GM19023 (cell line): ENCODE data around the gene ZFAND3.
"Not testable (repeated sequence)": the region's sequence is repeated elsewhere in the genome, so short reads cannot be mapped to it uniquely, and the experiment has no call there.

Source experiments
- ATAC-seq: cut with Tn5 transposase; IDR thresholded peaks from one replicate; pipeline ENCODE4 v1.9.1; 2021; ENCODE audit warnings: mild to moderate bottlenecking, moderate library complexity; ENCODE audit not compliant: unreplicated experiment

ZFAND3 gene

DNA sequence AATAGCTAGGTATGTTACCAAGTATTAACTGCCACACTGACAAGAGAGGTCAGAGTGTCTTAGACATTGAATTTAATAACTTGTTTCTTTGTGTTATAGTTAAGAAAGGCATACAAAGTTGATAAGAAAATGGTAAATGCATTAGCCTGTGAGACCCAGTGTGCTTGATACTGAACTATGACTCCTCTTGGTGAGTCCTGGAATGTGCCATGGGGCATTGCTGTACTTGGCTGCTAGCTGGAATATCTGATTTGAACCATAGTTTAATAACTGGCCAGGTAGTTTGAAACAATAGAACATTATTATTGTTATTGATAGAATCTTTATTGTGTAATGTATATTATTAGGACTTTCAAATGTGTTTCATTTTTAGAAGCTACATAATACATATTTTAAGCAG lies 70.0 kb downstream of the ZFAND3 start:
- ATAC-seq = no peak

- no peak for ATAC-seq
These were observed 71.5 kb downstream of the ZFAND3 start for GRCh38 chr6:37891072-37891471.

DNA sequence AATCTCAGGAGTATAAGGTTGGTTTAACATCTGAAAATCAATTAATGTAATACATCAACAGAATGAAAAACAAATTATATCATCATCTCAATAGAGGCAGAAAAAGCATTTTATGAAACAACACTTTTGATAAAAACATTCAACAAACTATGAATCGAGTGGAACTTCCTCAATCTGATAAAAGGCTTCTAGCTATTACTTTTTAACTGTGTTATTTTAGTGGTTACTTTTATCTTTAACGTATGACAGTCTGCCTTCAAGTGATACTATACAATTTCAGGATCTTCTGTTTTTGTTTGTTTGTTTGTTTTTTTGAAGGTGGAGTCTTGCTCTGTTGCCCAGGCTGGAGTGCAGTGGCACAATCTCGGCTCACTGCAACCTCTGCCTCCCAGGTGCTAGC lies 73.7 kb downstream of the ZFAND3 start:
- no peak for ATAC-seq

DNA sequence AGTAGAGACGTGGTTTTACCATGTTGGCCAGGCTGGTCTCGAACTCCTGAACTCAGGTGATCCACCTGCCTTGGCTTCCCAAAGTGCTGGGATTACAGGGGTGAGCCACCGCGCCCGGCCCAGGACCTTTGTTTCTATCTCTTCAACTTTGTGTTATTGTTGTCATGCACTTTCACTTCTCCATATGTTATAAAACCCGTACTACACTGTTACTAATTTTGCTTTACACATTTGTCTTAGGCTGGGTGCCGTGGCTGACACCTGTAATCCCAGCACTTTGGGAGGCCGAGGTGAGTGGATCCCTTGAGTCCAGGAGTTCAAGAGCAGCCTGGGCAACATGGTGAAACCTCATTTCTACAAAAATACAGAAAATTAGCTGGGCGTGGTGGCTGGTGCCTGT lies 74.2 kb downstream of the ZFAND3 start:
- ATAC-seq = not testable (repeated sequence)

- no peak for ATAC-seq
These were observed 75.1 kb downstream of the ZFAND3 start for GRCh38 chr6:37894585-37894984.

DNA sequence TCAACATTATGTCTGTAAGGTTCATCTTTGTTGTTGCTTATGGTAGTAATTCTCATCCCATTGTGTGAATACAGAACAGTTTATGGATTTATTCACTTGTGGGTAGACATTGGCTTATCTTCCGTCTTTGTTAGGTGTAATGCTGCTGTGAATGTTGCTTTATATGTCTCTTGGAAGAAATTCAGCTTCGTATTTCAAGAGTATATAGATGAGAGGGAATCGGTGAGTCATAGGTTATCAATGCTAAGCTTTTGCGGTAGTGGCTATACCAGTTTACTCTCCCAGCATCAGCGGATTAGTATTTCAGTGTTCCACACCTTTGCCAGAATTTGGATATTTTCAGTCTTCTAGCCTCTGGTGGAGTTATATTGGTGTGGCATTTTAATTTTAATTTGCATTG lies 77.8 kb downstream of the ZFAND3 start:
- no peak for ATAC-seq

DNA sequence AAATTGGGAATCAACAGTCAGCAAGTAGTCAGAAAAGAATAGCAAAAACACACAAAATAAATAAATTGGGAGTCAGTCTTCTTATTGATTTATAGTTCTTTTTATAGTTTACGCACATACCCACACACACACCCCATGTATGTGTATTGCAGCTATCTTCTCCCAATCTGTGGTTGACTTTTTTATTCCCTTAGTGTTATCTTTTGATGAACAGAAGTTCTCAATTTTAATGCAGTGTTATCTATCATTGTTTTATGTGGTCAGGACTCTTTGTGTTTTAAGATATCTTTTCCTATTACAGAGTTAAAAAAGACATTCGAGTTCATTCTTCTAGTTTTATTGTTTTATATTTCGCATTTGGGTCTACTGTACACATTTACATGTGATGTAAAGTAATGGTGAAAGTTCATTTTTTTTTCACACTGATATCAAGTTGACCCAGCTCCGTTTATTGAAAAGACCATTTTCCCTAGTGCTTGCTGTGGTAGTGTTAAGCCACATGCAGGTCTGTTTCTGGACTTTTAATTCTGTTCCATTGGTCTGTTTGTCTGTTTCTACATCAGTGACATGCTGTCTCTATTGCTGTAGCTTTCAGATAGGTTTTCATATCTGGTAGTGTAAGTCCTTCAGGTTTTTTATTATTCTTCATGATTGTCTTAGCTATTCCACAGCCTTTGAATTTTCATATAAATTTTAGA lies 78.4 kb downstream of the ZFAND3 start:
- ATAC-seq = no peak

DNA sequence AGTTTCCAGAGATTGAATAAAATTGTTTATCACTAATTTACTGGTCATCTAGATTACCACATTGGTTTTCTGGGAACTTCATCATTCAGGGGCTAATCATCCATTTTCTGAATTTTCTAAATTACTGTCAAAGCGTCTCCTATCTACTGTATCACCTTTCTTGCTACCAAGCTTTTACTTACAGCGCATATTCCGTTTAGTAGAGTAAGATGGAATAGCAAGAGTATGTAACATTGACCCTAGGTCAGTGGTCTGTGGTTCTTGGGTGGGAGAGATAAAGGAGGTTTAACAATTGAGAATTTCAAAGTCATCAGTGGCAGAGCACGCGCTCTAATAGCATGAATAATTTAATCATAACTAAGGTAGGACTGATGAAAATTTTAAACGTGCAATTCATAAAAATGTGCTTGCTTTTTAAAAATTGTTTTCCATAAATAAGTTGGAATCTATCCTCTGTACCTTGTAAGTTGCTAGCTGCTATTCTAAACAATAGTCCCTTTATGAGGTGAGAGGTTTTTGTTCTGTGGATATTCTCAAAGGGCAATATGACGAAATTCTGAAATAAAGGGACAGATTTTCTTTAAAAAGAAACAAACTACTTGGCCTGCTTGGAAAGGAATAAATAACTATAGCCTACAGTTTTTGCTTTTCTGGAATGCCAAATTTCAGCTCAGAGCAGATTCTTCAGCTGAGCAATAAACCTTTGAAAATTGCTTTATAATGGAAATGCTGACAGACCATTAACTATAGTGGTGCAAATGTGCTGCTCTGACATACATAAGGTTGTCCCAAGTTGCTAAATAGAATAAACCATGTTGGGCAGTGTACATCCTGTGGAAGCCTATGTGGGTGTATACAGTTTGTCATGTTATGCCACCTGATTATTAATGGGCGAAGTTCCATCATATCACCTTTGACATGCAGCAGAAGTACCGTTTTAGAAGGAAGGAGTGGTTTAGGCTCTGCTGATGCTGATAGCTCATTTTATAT lies 84.1 kb downstream of the ZFAND3 start:
- no peak for ATAC-seq

- ATAC-seq = no peak
These were observed 85.1 kb downstream of the ZFAND3 start for GRCh38 chr6:37904590-37904989.

- no peak for ATAC-seq
These were observed 86.6 kb downstream of the ZFAND3 start for GRCh38 chr6:37906121-37906520.

DNA sequence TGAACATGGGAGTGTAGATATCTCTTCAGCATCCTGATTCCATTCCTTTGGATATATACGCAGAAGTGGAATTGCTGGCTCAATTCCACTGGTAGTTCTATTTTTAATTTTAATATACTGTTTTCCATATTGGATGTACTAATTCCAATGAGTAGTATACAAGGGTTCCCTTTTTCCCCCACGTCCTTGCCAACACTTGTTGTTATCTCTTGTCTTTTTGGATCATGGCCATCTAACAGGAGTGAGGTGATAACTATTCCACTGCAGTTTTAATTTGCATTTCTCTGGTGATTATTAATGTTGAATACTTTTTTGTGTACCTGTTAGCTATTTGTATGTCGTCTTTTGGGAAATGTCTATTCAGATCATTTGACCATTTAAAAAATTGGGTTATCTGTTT lies 91.5 kb downstream of the ZFAND3 start:
- no peak for ATAC-seq

- no peak for ATAC-seq
These were observed 93.7 kb downstream of the ZFAND3 start for GRCh38 chr6:37913210-37913609.

DNA sequence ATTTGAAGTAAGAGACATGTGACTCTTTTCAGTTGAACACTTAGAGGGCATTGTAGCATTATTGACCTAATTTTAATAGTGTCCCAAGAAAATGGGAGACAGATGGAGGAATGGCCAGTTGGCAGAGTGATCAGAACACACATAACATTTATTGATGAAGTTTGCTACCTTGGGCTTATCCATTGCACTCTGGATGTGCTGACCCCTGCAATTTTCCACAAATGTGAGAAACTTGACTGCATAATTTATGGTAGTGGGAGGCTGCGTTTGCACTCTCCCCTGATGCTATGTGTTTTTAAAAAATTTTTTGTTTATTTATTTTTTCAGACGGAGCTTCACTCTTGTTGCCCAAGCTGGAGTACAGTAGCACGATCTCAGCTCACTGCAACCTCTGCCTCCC lies 95.9 kb downstream of the ZFAND3 start:
- no peak for ATAC-seq

GRCh38 chr6:37916149-37916548 lies 96.6 kb downstream of the ZFAND3 start:
- no peak for ATAC-seq

GRCh38 chr6:37916675-37917074 lies 97.1 kb downstream of the ZFAND3 start:
- ATAC-seq = no peak

GRCh38 chr6:37917566-37917965 lies 98.0 kb downstream of the ZFAND3 start:
- no peak for ATAC-seq

GRCh38 chr6:37919417-37920157 lies 100.1 kb downstream of the ZFAND3 start:
- no peak for ATAC-seq

DNA sequence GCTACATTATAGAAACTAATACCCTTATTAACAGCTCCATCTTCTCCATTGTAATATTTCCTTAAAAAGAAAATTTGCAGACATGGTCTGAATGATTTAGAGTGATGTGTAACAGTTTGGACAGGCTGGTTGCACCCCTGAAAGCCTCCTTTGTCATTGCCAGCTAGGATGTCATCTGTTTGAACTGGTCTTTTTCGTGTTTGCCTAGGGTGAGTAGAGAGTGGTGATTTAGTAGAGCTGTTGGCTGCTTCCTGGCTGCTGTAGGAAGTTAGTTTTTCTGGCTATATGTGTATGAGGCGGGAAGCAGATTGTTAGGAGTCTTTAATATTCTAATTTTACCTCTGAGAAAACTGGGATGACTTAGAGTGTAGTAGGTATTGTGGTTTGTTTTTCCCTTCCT lies 101.1 kb downstream of the ZFAND3 start:
- no peak for ATAC-seq

DNA sequence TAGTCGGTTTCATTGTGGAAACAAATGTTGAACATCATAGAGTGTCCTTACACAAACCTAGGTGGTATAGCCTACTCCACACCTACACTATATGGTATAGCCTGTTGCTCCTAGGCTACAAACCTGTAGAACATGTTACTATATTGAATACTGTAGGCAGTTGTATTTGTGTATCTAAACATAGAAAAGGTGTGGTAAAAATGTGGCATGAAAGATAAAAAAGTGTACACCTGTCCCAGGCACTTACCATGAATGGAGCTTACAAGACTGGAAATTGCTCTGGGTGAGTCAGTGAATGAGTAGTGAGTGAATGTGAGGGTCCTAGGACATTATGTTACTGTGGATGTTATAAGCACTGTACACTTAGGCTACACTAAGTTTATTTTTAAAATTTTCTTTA lies 103.0 kb downstream of the ZFAND3 start:
- no peak for ATAC-seq

DNA sequence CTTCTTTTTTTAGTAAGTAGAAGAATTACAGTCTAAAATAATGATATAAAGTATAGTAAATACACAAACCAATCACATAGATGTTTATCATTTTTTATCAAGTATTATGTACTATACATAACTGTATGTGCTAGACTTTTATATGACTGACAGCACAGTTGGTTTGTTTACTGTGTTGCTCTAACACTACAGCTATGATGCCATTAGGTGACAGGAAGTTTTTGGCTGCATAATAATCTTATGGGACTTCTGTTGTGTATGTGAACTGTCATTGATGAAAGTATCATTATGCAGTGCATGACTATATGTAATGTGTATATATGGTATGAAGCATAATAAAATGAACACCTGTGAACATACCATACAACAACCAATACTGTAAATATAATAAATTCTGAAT lies 104.0 kb downstream of the ZFAND3 start:
- no peak for ATAC-seq

- no peak for ATAC-seq
These were observed 107.1 kb downstream of the ZFAND3 start for GRCh38 chr6:37926661-37927060.
